GM21515 (cell line): ENCODE data around the gene ACTN1.

ENCODE experiments used
- ATAC-seq: cut with Tn5 transposase; IDR thresholded peaks from one replicate; pipeline ENCODE4 v1.9.1; 2021; ENCODE audit not compliant: unreplicated experiment

Gene ACTN1

GRCh38 chr14:68937471-68938270, 41.4 kb downstream of the ACTN1 start:
- ATAC-seq, result no peak

GRCh38 chr14:68936980-68937379, 42.1 kb downstream of the ACTN1 start:
- ATAC-seq, result no peak

GRCh38 chr14:68936476-68936875, 42.6 kb downstream of the ACTN1 start:
- no peak for ATAC-seq

- no peak for ATAC-seq
These were observed 43.3 kb downstream of the ACTN1 start for GRCh38 chr14:68935761-68936214.

GRCh38 chr14:68934066-68934465, 45.0 kb downstream of the ACTN1 start:
- ATAC-seq, result no peak

- ATAC-seq, result no peak
These were observed 46.4 kb downstream of the ACTN1 start for GRCh38 chr14:68932686-68933085.

- no peak for ATAC-seq
These were observed 46.9 kb downstream of the ACTN1 start for GRCh38 chr14:68932231-68932630.

- ATAC-seq, result no peak
These were observed 47.5 kb downstream of the ACTN1 start for GRCh38 chr14:68931474-68932051.

GRCh38 chr14:68931063-68931462, 48.0 kb downstream of the ACTN1 start:
- ATAC-seq, result no peak

- no peak for ATAC-seq
These were observed 49.3 kb downstream of the ACTN1 start for GRCh38 chr14:68929623-68930307.

- ATAC-seq, result no peak
These were observed 50.1 kb downstream of the ACTN1 start for GRCh38 chr14:68928770-68929550.

GRCh38 chr14:68927956-68928675, 51.0 kb downstream of the ACTN1 start:
- no peak for ATAC-seq

- no peak for ATAC-seq
These were observed 52.0 kb downstream of the ACTN1 start for GRCh38 chr14:68927089-68927488.

GRCh38 chr14:68926236-68926635, 52.9 kb downstream of the ACTN1 start:
- no peak for ATAC-seq

- ATAC-seq, result no peak
These were observed 53.7 kb downstream of the ACTN1 start for GRCh38 chr14:68925373-68925772.

GRCh38 chr14:68924186-68925158, 54.6 kb downstream of the ACTN1 start:
- no peak for ATAC-seq

- no peak for ATAC-seq
These were observed 56.2 kb downstream of the ACTN1 start for GRCh38 chr14:68922886-68923285.

GRCh38 chr14:68922201-68922621, 56.9 kb downstream of the ACTN1 start:
- no peak for ATAC-seq

- ATAC-seq, result no peak
These were observed 57.4 kb downstream of the ACTN1 start for GRCh38 chr14:68921666-68922065.
